ENCODE results near the gene DYNC1I2.
"Not testable (repeated sequence)": the region's sequence is repeated elsewhere in the genome, so short reads cannot be mapped to it uniquely, and the experiment has no call there.

Gene DYNC1I2

GRCh38 chr2:171711351-171711750 is 24.1 kb downstream of the DYNC1I2 start:
- in situ Hi-C loops (cut with MboI; ENCODE audit: low sequenced_read_pairs): loop anchor here (25.0 kb wide), 2 partner anchors 401 to 776 kb away; partner anchors contain the start of gene DLX2

- in situ Hi-C loops (cut with MboI; ENCODE audit: low sequenced_read_pairs): loop anchor here (25.0 kb wide), 2 partner anchors 400 to 775 kb away; partner anchors contain the start of gene DLX2
Measured at GRCh38 chr2:171712051-171712450, 24.8 kb downstream of the DYNC1I2 start.

- in situ Hi-C loops (cut with MboI; ENCODE audit: low sequenced_read_pairs): loop anchor here (25.0 kb wide), 2 partner anchors 394 to 769 kb away; partner anchors contain the start of gene DLX2
Measured at GRCh38 chr2:171718720-171719119, 31.5 kb downstream of the DYNC1I2 start.

GRCh38 chr2:171719660-171720059 is 32.4 kb downstream of the DYNC1I2 start:
- in situ Hi-C loops (cut with MboI; ENCODE audit: low sequenced_read_pairs): loop anchor here (25.0 kb wide), 2 partner anchors 393 to 768 kb away; partner anchors contain the start of gene DLX2

GRCh38 chr2:171723716-171724683 is 36.7 kb downstream of the DYNC1I2 start:
- in situ Hi-C loops (cut with MboI; ENCODE audit: low sequenced_read_pairs): loop anchor here (25.0 kb wide), 2 partner anchors 388 to 763 kb away; partner anchors contain the start of gene DLX2

- in situ Hi-C loops (cut with MboI; ENCODE audit: low sequenced_read_pairs): no loop called here
Measured at GRCh38 chr2:171726847-171727450, 39.7 kb downstream of the DYNC1I2 start.

GRCh38 chr2:171728989-171729951 is 42.0 kb downstream of the DYNC1I2 start:
- in situ Hi-C loops (cut with MboI; ENCODE audit: low sequenced_read_pairs): no loop called here

GRCh38 chr2:171729952-171730317 is 42.7 kb downstream of the DYNC1I2 start:
- in situ Hi-C loops (cut with MboI; ENCODE audit: low sequenced_read_pairs): no loop called here

- in situ Hi-C loops (cut with MboI; ENCODE audit: low sequenced_read_pairs): no loop called here
Measured at GRCh38 chr2:171735991-171736710, 48.9 kb downstream of the DYNC1I2 start.

- in situ Hi-C loops (cut with MboI; ENCODE audit: low sequenced_read_pairs): no loop called here
Measured at GRCh38 chr2:171741189-171741588, 53.9 kb downstream of the DYNC1I2 start.

GRCh38 chr2:171742760-171743159 is 55.5 kb downstream of the DYNC1I2 start:
- in situ Hi-C loops (cut with MboI; ENCODE audit: low sequenced_read_pairs): no loop called here

GRCh38 chr2:171745141-171745540 is 57.9 kb downstream of the DYNC1I2 start:
- in situ Hi-C loops (cut with MboI; ENCODE audit: low sequenced_read_pairs): no loop called here

GRCh38 chr2:171745806-171746205 is 58.5 kb downstream of the DYNC1I2 start:
- in situ Hi-C loops (cut with MboI; ENCODE audit: low sequenced_read_pairs): no loop called here

GRCh38 chr2:171747371-171747770 is 60.1 kb downstream of the DYNC1I2 start:
- in situ Hi-C loops (cut with MboI; ENCODE audit: low sequenced_read_pairs): no loop called here

- in situ Hi-C loops (cut with MboI; ENCODE audit: low sequenced_read_pairs): no loop called here
Measured at GRCh38 chr2:171754254-171754939, 67.1 kb downstream of the DYNC1I2 start.

- in situ Hi-C loops (cut with MboI; ENCODE audit: low sequenced_read_pairs): not testable (repeated sequence)
Measured at GRCh38 chr2:171758762-171759161, 71.5 kb downstream of the DYNC1I2 start.

- in situ Hi-C loops (cut with MboI; ENCODE audit: low sequenced_read_pairs): not testable (repeated sequence)
Measured at GRCh38 chr2:171761176-171761575, 73.9 kb downstream of the DYNC1I2 start.

- in situ Hi-C loops (cut with MboI; ENCODE audit: low sequenced_read_pairs): no loop called here
Measured at GRCh38 chr2:171762879-171763573, 75.8 kb downstream of the DYNC1I2 start.

- in situ Hi-C loops (cut with MboI; ENCODE audit: low sequenced_read_pairs): no loop called here
Measured at GRCh38 chr2:171763602-171764001, 76.3 kb downstream of the DYNC1I2 start.

Measured in HL-60/S4 treated with phorbol 12-myristate 13-acetate at 8.2 ng/mL for 4 days and 3 days (cell line).